Uterus (tissue), 4 donors: Measurements from ENCODE around the gene ZNF341. TPM values are rescaled to one million over a fixed set of nuclear protein-coding genes. Genes with fewer than 3 reads are reported as not detected.

Experiments used
- DNase-seq, 2 donors: peaks; one replicate each; pipeline ENCODE4 v3.0.0-alpha.2; 2019 to 2020
- H3K27ac ChIP-seq, 2 donors: fragments of 200-600 bp; sonication (generic); 1 replicate in 1 of 2; 2 replicates in 1 of 2; pipeline ENCODE4 v1.5.1; 2016 to 2018
- H3K27me3 ChIP-seq, 2 donors: fragments of 200-600 bp; sonication (generic); one replicate each; pipeline ENCODE4 v1.5.1; 2018 to 2019; ENCODE audit warnings: control low read depth in 1 of 2
- H3K36me3 ChIP-seq, 2 donors: fragments of 200-600 bp; sonication (generic); one replicate each; pipeline ENCODE4 v1.5.1; 2019; ENCODE audit warnings: control low read depth in 1 of 2
- H3K4me1 ChIP-seq, 2 donors: fragments of 200-600 bp; sonication (generic); one replicate each; pipeline ENCODE4 v1.5.1; 2018 to 2019; ENCODE audit warnings: control low read depth in 1 of 2
- H3K4me3 ChIP-seq, 2 donors: fragments of 200-600 bp; sonication (generic); 1 replicate in 1 of 2; 2 replicates in 1 of 2; pipeline ENCODE4 v1.5.1; 2018 to 2019; ENCODE audit warnings: mild to moderate bottlenecking in 1 of 2
- H3K9me3 ChIP-seq, 2 donors: fragments of 200-600 bp; sonication (generic); one replicate each; pipeline ENCODE4 v1.5.1; 2019; ENCODE audit warnings: control low read depth in 1 of 2
- CTCF ChIP-seq, 4 experiments: fragments of 200-600 bp in 2 of 4; fragments of 450-650 bp in 2 of 4; sonication (generic) in 2 of 4; IDR thresholded peaks; one replicate each; pipeline ENCODE4 v1.5.1; 2016 to 2019; ENCODE audit warnings: antibody characterized with exemption in 4 of 4, mild to moderate bottlenecking in 2 of 4, moderate library complexity in 1 of 4
- POLR2A ChIP-seq, 2 donors: fragments of 450-650 bp; IDR thresholded peaks; one replicate each; pipeline ENCODE4 v1.6.1; 2016; ENCODE audit warnings: antibody characterized with exemption in 2 of 2, mild to moderate bottlenecking in 1 of 2, moderate library complexity in 1 of 2
- intact Hi-C: fragments of 100-400 bp; cut with DNase I; formaldehyde crosslinking; loops from one replicate; pipeline ENCODE4 v1.15.1; 2023; ENCODE audit warnings: low total_unique reads
- total RNA-seq, 4 donors: library from RNA; depleted of rRNA in 3 of 4; stranded (reverse); fragments of >200 nt in 3 of 4; gene quantifications; one replicate each; pipeline versions ENCODE4 v1.1.0 to v1.2.4, GENCODE V29; 2014 to 2023
- donor health status: DM: yes; HTN: yes; CAD: no.

ZNF341 gene
- total RNA-seq, 4 donors from 2014 or later: 1.2 to 3.3 (median 2.7) TPM

- H3K27me3 ChIP-seq: no peaks in the 10 kb centered on the region
- H3K4me1 ChIP-seq: peaks cover 0 to 5% of the 10 kb centered on the region in 2 donors
- intact Hi-C loops: no loop called here
- DNase-seq: no peak
- TF ChIP-seq CTCF (IDR thresholded peaks at IDR 0.05) (no peak), POLR2A (IDR thresholded peaks at IDR 0.05) (no peak)
- H3K4me3 ChIP-seq: no peak overlapping the region
- H3K9me3 ChIP-seq: no peaks in the 10 kb centered on the region
- no peaks in the 10 kb centered on the region for H3K36me3 ChIP-seq
- H3K27ac ChIP-seq: no peak overlapping the region
Measured at GRCh38 chr20:33839591-33839990, 107.8 kb downstream of the ZNF341 start.

- Histone ChIP-seq H3K27ac (no peak overlapping the region), H3K27me3 (no peaks in the 10 kb centered on the region), H3K9me3 (no peaks in the 10 kb centered on the region), H3K4me1 (peaks cover 0 to 5% of the 10 kb centered on the region in 2 donors), H3K36me3 (no peaks in the 10 kb centered on the region), H3K4me3 (no peak overlapping the region)
- no peak for DNase-seq
- TF ChIP-seq CTCF (IDR thresholded peaks at IDR 0.05) (no peak), POLR2A (IDR thresholded peaks at IDR 0.05) (no peak)
- intact Hi-C loops: no loop called here
Measured at GRCh38 chr20:33840160-33840559, 108.4 kb downstream of the ZNF341 start.

GRCh38 chr20:33840759-33841435, 109.1 kb downstream of the ZNF341 start:
- no peak for TF ChIP-seq POLR2A (IDR thresholded peaks at IDR 0.05)
- TF ChIP-seq CTCF (IDR thresholded peaks at IDR 0.05): no peak
- intact Hi-C loops: no loop called here
- Histone ChIP-seq H3K4me1 (peaks cover 0 to 5% of the 10 kb centered on the region in 2 donors), H3K4me3 (no peak overlapping the region), H3K27me3 (no peaks in the 10 kb centered on the region), H3K27ac (no peak overlapping the region), H3K36me3 (no peaks in the 10 kb centered on the region), H3K9me3 (no peaks in the 10 kb centered on the region)
- DNase-seq: no peak

GRCh38 chr20:33841436-33841799, 109.6 kb downstream of the ZNF341 start:
- no peak overlapping the region for H3K4me3 ChIP-seq
- peaks cover 0 to 4% of the 10 kb centered on the region in 2 donors for H3K4me1 ChIP-seq
- no peaks in the 10 kb centered on the region for H3K9me3 ChIP-seq
- TF ChIP-seq POLR2A (IDR thresholded peaks at IDR 0.05) (no peak), CTCF (IDR thresholded peaks at IDR 0.05) (no peak)
- intact Hi-C loops: no loop called here
- no peak for DNase-seq
- no peak overlapping the region for H3K27ac ChIP-seq
- H3K36me3 ChIP-seq: no peaks in the 10 kb centered on the region
- no peaks in the 10 kb centered on the region for H3K27me3 ChIP-seq

Other genes with a start within 250 kb of the ZNF341 start
- 10 to 100 TPM; 13.6 to 32.4 (median 24.3) TPM for gene CBFA2T2, start 241.9 kb upstream of the ZNF341 start, total RNA-seq
- not detected for gene C20orf144, start 69.7 kb upstream of the ZNF341 start, total RNA-seq
- gene ACTL10, start 65.1 kb upstream of the ZNF341 start, total RNA-seq: 1 to 10 TPM in 3 of 4 donors, not detected in 1; 1.4 to 4.4 (median 1.9) TPM
- 10 to 100 TPM in 3 of 4 donors, 1 to 10 TPM in 1; 5.6 to 44.3 (median 20.4) TPM for gene NECAB3, start 57.6 kb upstream of the ZNF341 start, total RNA-seq
- 1 to 10 TPM in 2 of 4 donors, under 1 TPM in 1, not detected in 1; 0.51 to 7.3 (median 1.5) TPM for gene E2F1, start 45.6 kb upstream of the ZNF341 start, total RNA-seq
- gene PXMP4, start 11.7 kb upstream of the ZNF341 start, total RNA-seq: 10 to 100 TPM in 2 of 4 donors, 1 to 10 TPM in 2; 1.8 to 13.8 (median 10.7) TPM
- 10 to 100 TPM; 48.0 to 73.8 (median 57.9) TPM for gene CHMP4B, start 79.4 kb downstream of the ZNF341 start, total RNA-seq